GM12891 (cell line): ENCODE measurements around the gene MARCHF3.

Experiments used
- POLR2A ChIP-seq: IDR thresholded peaks from 2 replicates; pipeline ENCODE4 v1.6.1; 2011; ENCODE audit warnings: low read depth, low read length, control low read depth
- POLR2AphosphoS5 ChIP-seq: IDR thresholded peaks from 2 replicates; pipeline ENCODE4 v1.6.1; 2011; ENCODE audit warnings: low read depth, low read length, control low read depth
- POU2F2 ChIP-seq: IDR thresholded peaks from 2 replicates; pipeline ENCODE4 v1.6.1; 2011; ENCODE audit warnings: low read depth, mild to moderate bottlenecking, control low read depth, low read length, moderate library complexity
- SPI1 ChIP-seq: IDR thresholded peaks from 2 replicates; pipeline ENCODE4 v1.6.1; 2011; ENCODE audit warnings: low read depth, low read length, control low read depth
- TAF1 ChIP-seq: IDR thresholded peaks from 2 replicates; pipeline ENCODE4 v1.6.1; 2011; ENCODE audit warnings: low read depth, low read length, control low read depth

DNA sequence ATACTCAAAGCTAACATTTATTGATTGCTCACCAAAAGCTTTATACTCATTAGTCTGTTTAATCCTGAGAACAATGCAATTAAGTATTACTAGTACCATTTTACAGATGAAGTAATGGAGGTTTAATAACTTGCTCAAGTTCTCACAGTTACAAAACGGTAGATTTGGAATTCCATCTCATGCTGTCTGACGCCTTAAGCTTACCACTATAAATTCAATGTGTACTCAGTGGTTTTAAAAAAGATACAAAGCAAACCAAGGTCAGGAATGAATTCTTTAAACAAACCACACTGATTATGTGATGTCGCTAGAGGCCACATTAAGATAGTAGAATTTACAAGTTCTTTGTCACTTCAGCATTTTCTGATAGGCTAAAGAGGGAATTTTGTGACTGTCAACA, 44.1 kb upstream of the MARCHF3 start:
- TF ChIP-seq POLR2A (no peak), TAF1 (no peak), POLR2AphosphoS5 (no peak), SPI1 (no peak), POU2F2 (no peak)
